ENCODE data around the gene GNL1. TPM values are rescaled to one million over a fixed set of nuclear protein-coding genes. Genes with fewer than 3 reads are reported as not detected.

The GNL1 gene
- total RNA-seq, 4 donors from 2014 or later, result 7.2 to 150 (median 79.5) TPM

GRCh38 chr6:30592287-30592686, 36.0 kb upstream of the GNL1 start:
- no peaks in the 10 kb centered on the region for H3K9me3 ChIP-seq
- no peak overlapping the region for H3K4me3 ChIP-seq
- TF ChIP-seq CTCF (IDR thresholded peaks at IDR 0.05) (no peak), POLR2A (IDR thresholded peaks at IDR 0.05) (no peak)
- H3K36me3 ChIP-seq, result no peaks in the 10 kb centered on the region
- no peaks in the 10 kb centered on the region for H3K27me3 ChIP-seq
- intact Hi-C loops (cut with DNase I; ENCODE audit: low total_unique reads), result no loop called here
- DNase-seq, result no peak
- no peak overlapping the region for H3K27ac ChIP-seq
- H3K4me1 ChIP-seq, result no peaks in the 10 kb centered on the region

- Histone ChIP-seq H3K27ac (peak overlapping the region in 1 of 2 donors; percentile 42), H3K36me3 (no peaks in the 10 kb centered on the region), H3K9me3 (no peaks in the 10 kb centered on the region), H3K4me1 (no peaks in the 10 kb centered on the region), H3K4me3 (no peak overlapping the region), H3K27me3 (no peaks in the 10 kb centered on the region)
- no peak for TF ChIP-seq CTCF (IDR thresholded peaks at IDR 0.05)
- no peak for DNase-seq
- intact Hi-C loops (cut with DNase I; ENCODE audit: low total_unique reads), result no loop called here
Measured at GRCh38 chr6:30591008-30591407, 34.7 kb upstream of the GNL1 start.

- no peaks in the 10 kb centered on the region for H3K27me3 ChIP-seq
- intact Hi-C loops (cut with DNase I; ENCODE audit: low total_unique reads), result no loop called here
- no peaks in the 10 kb centered on the region for H3K36me3 ChIP-seq
- TF ChIP-seq CTCF (IDR thresholded peaks at IDR 0.05) (no peak), POLR2A (IDR thresholded peaks at IDR 0.05) (no peak)
- no peak overlapping the region for H3K4me3 ChIP-seq
- H3K27ac ChIP-seq, result peak overlapping the region in 1 of 2 donors; percentile 42
- H3K9me3 ChIP-seq, result no peaks in the 10 kb centered on the region
- no peak for DNase-seq
- no peaks in the 10 kb centered on the region for H3K4me1 ChIP-seq
Measured at GRCh38 chr6:30590509-30590908, 34.2 kb upstream of the GNL1 start.

GRCh38 chr6:30589754-30590358, 33.6 kb upstream of the GNL1 start:
- Histone ChIP-seq H3K27me3 (no peaks in the 10 kb centered on the region), H3K4me1 (no peaks in the 10 kb centered on the region), H3K9me3 (no peaks in the 10 kb centered on the region), H3K27ac (no peak overlapping the region), H3K4me3 (no peak overlapping the region), H3K36me3 (no peaks in the 10 kb centered on the region)
- DNase-seq, result no peak
- intact Hi-C loops (cut with DNase I; ENCODE audit: low total_unique reads), result no loop called here
- TF ChIP-seq POLR2A (IDR thresholded peaks at IDR 0.05) (no peak), CTCF (IDR thresholded peaks at IDR 0.05) (no peak)

DNA sequence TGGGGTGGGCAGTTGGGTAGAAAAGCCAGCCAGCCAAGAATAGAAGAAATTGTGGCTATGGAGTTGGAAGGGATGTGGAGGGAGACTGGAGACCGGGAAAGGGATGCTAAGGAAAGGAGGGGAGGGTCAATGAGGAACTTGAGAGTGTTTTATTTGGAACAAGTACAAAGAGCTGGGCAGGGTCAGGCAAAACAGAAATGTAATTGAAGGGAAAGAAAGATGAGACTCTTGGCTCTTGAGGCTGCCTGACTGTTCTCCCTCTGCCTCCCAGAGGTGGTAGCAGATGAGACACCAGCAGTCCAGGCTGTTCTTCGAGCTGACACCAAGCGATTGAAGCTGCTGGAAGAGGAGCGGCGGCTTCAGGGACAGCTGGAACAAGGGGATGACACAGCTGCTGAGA, 27.6 kb upstream of the GNL1 start:
- no peak for DNase-seq
- no peak for TF ChIP-seq CTCF (IDR thresholded peaks at IDR 0.05)
- TF ChIP-seq POLR2A (IDR thresholded peaks at IDR 0.05), result no peak
- Histone ChIP-seq H3K4me1 (no peaks in the 10 kb centered on the region), H3K27ac (no peak overlapping the region), H3K27me3 (no peaks in the 10 kb centered on the region), H3K9me3 (no peaks in the 10 kb centered on the region), H3K36me3 (no peaks in the 10 kb centered on the region), H3K4me3 (no peak overlapping the region)
- intact Hi-C loops (cut with DNase I; ENCODE audit: low total_unique reads), result no loop called here

All from uterus (tissue), 4 donors.